HL-60 (cell line): ENCODE measurements around the gene VPS18.

Experiments used
- CTCF ChIP-seq: IDR thresholded peaks from one replicate; pipeline ENCODE4 v1.5.1; 2011; ENCODE audit warnings: low read length, control low read depth, inconsistent platforms; ENCODE audit not compliant: insufficient read depth
- GABPA ChIP-seq: IDR thresholded peaks from 2 replicates; pipeline ENCODE4 v1.6.1; 2012; ENCODE audit warnings: low read depth
- POLR2AphosphoS5 ChIP-seq: IDR thresholded peaks from 2 replicates; pipeline ENCODE4 v1.6.1; 2012; ENCODE audit warnings: low read depth

- TF ChIP-seq CTCF (no peak), GABPA (no peak), POLR2AphosphoS5 (no peak)
These were observed 10.4 kb downstream of the VPS18 start for GRCh38 chr15:40904552-40905201.
